Spleen (tissue), 11 donors: ENCODE results near the gene RPA3. TPM values are rescaled to one million over a fixed set of nuclear protein-coding genes. Genes with fewer than 3 reads are reported as not detected.
"Not testable (repeated sequence)": the region's sequence is repeated elsewhere in the genome, so short reads cannot be mapped to it uniquely, and the experiment has no call there.

Experiments used
- DNase-seq: peaks from one replicate; pipeline ENCODE4 v3.0.0-alpha.2; 2020
- H3K27ac ChIP-seq, 8 donors: fragments of 200-600 bp; sonication (generic) in 7 of 8; 1 replicate in 4 of 8; 2 replicates in 4 of 8; pipeline versions ENCODE4 v1.5.0 to v1.8.0; 2016 to 2021; ENCODE audit warnings: inconsistent platforms in 4 of 8, mild to moderate bottlenecking in 4 of 8, moderate library complexity in 1 of 8
- H3K27me3 ChIP-seq, 7 donors: fragments of 200-600 bp; sonication (generic) in 6 of 7; replicated peaks in 1 of 7; 1 replicate in 4 of 7; 2 replicates in 3 of 7; pipeline versions ENCODE4 v1.5.0 to v1.8.0; 2016 to 2021; ENCODE audit warnings: inconsistent platforms in 3 of 7, mild to moderate bottlenecking in 1 of 7
- H3K36me3 ChIP-seq, 6 donors: fragments of 200-600 bp; sonication (generic) in 5 of 6; 1 replicate in 4 of 6; 2 replicates in 2 of 6; pipeline versions ENCODE4 v1.5.0 to v1.8.0; 2016 to 2021; ENCODE audit warnings: inconsistent platforms in 2 of 6
- H3K4me1 ChIP-seq, 6 donors: fragments of 200-600 bp; sonication (generic) in 5 of 6; 1 replicate in 3 of 6; 2 replicates in 3 of 6; pipeline versions ENCODE4 v1.5.0 to v1.8.0; 2016 to 2021; ENCODE audit warnings: inconsistent platforms in 3 of 6
- H3K4me3 ChIP-seq, 8 donors: fragments of 200-600 bp; sonication (generic) in 7 of 8; 1 replicate in 4 of 8; 2 replicates in 4 of 8; pipeline versions ENCODE4 v1.5.0 to v1.8.0; 2016 to 2021; ENCODE audit warnings: inconsistent platforms in 4 of 8, mild to moderate bottlenecking in 4 of 8, moderate library complexity in 2 of 8
- H3K9me3 ChIP-seq, 8 donors: fragments of 200-600 bp; sonication (generic) in 7 of 8; 1 replicate in 4 of 8; 2 replicates in 4 of 8; pipeline versions ENCODE4 v1.5.0 to v1.8.0; 2016 to 2021; ENCODE audit warnings: inconsistent platforms in 4 of 8
- POLR2A ChIP-seq, 3 donors: fragments of 450-650 bp; IDR thresholded peaks; one replicate each; pipeline ENCODE4 v1.5.1; 2017; ENCODE audit warnings: antibody characterized with exemption in 3 of 3, mild to moderate bottlenecking in 1 of 3
- POLR2AphosphoS5 ChIP-seq, 3 donors: sonication (generic); formaldehyde crosslinking; IDR thresholded peaks; one replicate each; pipeline ENCODE4 v1.5.1; 2017; ENCODE audit warnings: antibody characterized with exemption in 3 of 3
- WGBS, 5 donors: extraction: QIAGEN DNeasy Blood & Tissue Kit in 3 of 5; methylation state at CpG; one replicate each; pipeline versions ENCODE4 v1.1.5 to v1.1.7; 2013 to 2018; 5-methylcytosine and 5-hydroxymethylcytosine counted together
- intact Hi-C: fragments of 100-400 bp; cut with DNase I; formaldehyde crosslinking; loops from one replicate; pipeline ENCODE4 v1.15.0; 2023; ENCODE audit warnings: low total_unique reads
- polyA plus RNA-seq, 3 donors: library from polyadenylated mRNA; stranded (reverse); fragments of 200-250 nt; gene quantifications; one replicate each; pipeline ENCODE4 v1.2.1, GENCODE V29; 2013
- total RNA-seq, 7 donors: library from RNA; depleted of rRNA in 3 of 7; stranded (reverse); fragments of >200 nt in 3 of 7; fragmentation: NEBNext Ultra II Directional in 4 of 7; extraction: Animal tissue kit (Norgen Biotek cat#: 25700) in 4 of 7; gene quantifications; one replicate each; pipeline versions ENCODE4 v1.1.0 to v1.2.1, GENCODE V29; 2016 to 2021
- TF ChIP-seq, protein P1 (sequence below), 11 experiments: fragments of 200-600 bp in 7 of 11; fragments of 450-650 bp in 4 of 11; sonication (generic) in 4 of 11; IDR thresholded peaks in 8 of 11; conservative IDR thresholded peaks in 3 of 11; 1 replicate in 7 of 11; 2 replicates in 4 of 11; pipeline versions ENCODE4 v1.4.0 to v1.8.0; 2016 to 2021; ENCODE audit warnings: antibody characterized with exemption in 11 of 11, inconsistent platforms in 4 of 11, mild to moderate bottlenecking in 1 of 11
- donor health status: healthy with polysubstance abuse.
- donor health status: DM: no; HTN: no; CAD: no; lungs with moderate emphysema.
- donor health status: DM: no; HTN: no; CAD: no.
- donor health status: Bipolar disorder and iron deficiency.
- donor health status: healthy.
- donor health status: DM: no; HTN: no; CAD: no.
- donor health status: DM: yes; HTN: yes; CAD: no.

Gene RPA3
- total and polyA plus RNA-seq, 10 donors: 18.0 to 41.8 (median 28.2) TPM

DNA sequence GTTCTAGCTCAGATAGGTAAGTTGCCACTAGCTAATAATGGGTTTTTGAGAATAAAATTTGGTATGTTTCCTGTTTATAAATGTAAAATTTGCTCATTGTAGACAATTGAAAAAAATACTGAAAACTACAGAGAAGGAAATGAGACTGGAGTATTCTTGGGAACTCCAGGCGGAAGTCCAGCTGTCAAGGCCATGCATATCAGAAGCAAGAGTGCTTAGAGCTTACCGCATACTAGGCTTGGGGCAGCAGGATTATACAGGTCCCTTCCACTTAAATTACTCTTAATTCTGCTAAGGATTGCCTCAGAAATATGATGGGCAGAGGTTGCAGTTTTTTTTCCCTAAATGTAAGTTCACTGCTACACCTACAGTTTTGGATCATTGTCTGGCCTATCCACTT lies 51.2 kb downstream of the RPA3 start:
- Histone ChIP-seq H3K27me3 (no peaks in the 10 kb centered on the region), H3K4me3 (no peak overlapping the region), H3K4me1 (peaks cover 4 to 70% (median 35%) of the 10 kb centered on the region in 6 donors), H3K36me3 (no peaks in the 10 kb centered on the region), H3K27ac (peak overlapping the region in 7 of 8 donors; percentile 12 to 65 (median 49)), H3K9me3 (peaks cover 0 to 6% (median 0%) of the 10 kb centered on the region in 8 donors)
- no peak for DNase-seq
- intact Hi-C loops: no loop called here
- 62 to 85% (median 79%) methylated on average over 2 of the region's 2 CpGs for WGBS, 5 donors
- TF ChIP-seq, protein P1, sequence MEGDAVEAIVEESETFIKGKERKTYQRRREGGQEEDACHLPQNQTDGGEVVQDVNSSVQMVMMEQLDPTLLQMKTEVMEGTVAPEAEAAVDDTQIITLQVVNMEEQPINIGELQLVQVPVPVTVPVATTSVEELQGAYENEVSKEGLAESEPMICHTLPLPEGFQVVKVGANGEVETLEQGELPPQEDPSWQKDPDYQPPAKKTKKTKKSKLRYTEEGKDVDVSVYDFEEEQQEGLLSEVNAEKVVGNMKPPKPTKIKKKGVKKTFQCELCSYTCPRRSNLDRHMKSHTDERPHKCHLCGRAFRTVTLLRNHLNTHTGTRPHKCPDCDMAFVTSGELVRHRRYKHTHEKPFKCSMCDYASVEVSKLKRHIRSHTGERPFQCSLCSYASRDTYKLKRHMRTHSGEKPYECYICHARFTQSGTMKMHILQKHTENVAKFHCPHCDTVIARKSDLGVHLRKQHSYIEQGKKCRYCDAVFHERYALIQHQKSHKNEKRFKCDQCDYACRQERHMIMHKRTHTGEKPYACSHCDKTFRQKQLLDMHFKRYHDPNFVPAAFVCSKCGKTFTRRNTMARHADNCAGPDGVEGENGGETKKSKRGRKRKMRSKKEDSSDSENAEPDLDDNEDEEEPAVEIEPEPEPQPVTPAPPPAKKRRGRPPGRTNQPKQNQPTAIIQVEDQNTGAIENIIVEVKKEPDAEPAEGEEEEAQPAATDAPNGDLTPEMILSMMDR (IDR thresholded peaks at IDR 0.05 in 8 of 11, conservative IDR thresholded peaks at IDR 0.05 in 3 of 11): no peak
- TF ChIP-seq POLR2AphosphoS5 (IDR thresholded peaks at IDR 0.05) (no peak), POLR2A (IDR thresholded peaks at IDR 0.05) (no peak)

DNA sequence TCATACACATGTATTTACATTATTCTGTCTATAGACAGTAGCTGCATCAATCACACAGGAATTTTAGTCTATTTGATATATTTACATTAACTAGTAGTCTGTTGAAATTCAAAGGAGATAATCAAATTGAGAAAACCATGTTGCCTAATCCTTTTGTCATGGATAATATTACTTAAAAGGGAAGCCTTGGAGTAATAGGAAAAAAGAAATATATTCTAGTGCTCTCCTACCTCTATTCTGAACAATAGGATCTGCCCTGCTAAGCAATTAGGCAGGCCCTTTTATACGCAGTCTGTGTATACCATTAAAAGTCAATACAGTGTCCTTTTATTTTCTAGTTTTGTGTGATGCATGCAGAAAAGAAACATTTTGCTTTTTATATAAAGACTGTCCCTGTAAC lies 53.4 kb downstream of the RPA3 start:
- intact Hi-C loops: no loop called here
- Histone ChIP-seq H3K4me3 (no peak overlapping the region), H3K9me3 (peaks cover 0 to 3% (median 0%) of the 10 kb centered on the region in 8 donors), H3K27ac (peak overlapping the region in 6 of 8 donors; percentile 17 to 58 (median 43)), H3K36me3 (no peaks in the 10 kb centered on the region), H3K4me1 (peaks cover 4 to 59% (median 29%) of the 10 kb centered on the region in 6 donors), H3K27me3 (no peaks in the 10 kb centered on the region)
- 93 to 98% (median 97%) methylated on average over 1 of the region's 1 CpG for WGBS, 5 donors
- no peak for DNase-seq
- TF ChIP-seq POLR2A (IDR thresholded peaks at IDR 0.05): no peak
- TF ChIP-seq, protein P1 (IDR thresholded peaks at IDR 0.05 in 8 of 11, conservative IDR thresholded peaks at IDR 0.05 in 3 of 11): no peak
- TF ChIP-seq POLR2AphosphoS5 (IDR thresholded peaks at IDR 0.05): no peak

DNA sequence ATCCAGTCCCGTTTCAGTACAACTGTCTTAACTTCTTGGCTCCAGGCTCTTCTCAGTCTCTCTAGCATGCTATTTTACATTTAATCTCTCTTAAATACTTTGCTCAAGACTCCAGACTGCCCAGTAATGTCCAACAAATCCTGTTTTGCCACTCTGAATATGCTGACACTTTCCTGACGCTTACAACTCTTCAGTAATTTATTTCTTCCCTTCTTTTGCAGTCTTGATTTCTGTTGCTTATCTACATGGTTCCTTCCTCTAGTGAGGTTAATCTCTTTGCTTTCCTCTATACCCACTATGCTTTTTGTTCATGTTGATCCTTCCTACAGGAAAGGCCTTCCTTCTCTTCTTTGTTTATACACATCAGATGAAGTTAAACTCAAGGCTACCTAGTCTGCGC lies 54.1 kb downstream of the RPA3 start:
- Histone ChIP-seq H3K27me3 (no peaks in the 10 kb centered on the region), H3K27ac (peak overlapping the region in 7 of 8 donors; percentile 17 to 58 (median 40)), H3K9me3 (peaks cover 0 to 10% (median 6%) of the 10 kb centered on the region in 8 donors), H3K4me3 (no peak overlapping the region), H3K36me3 (no peaks in the 10 kb centered on the region), H3K4me1 (peaks cover 4 to 59% (median 29%) of the 10 kb centered on the region in 6 donors)
- intact Hi-C loops: no loop called here
- TF ChIP-seq POLR2A (IDR thresholded peaks at IDR 0.05): no peak
- TF ChIP-seq, protein P1 (IDR thresholded peaks at IDR 0.05 in 8 of 11, conservative IDR thresholded peaks at IDR 0.05 in 3 of 11): no peak
- TF ChIP-seq POLR2AphosphoS5 (IDR thresholded peaks at IDR 0.05): no peak
- no peak for DNase-seq
- WGBS, 5 donors: 56 to 75% (median 60%) methylated on average over 3 of the region's 3 CpGs

DNA sequence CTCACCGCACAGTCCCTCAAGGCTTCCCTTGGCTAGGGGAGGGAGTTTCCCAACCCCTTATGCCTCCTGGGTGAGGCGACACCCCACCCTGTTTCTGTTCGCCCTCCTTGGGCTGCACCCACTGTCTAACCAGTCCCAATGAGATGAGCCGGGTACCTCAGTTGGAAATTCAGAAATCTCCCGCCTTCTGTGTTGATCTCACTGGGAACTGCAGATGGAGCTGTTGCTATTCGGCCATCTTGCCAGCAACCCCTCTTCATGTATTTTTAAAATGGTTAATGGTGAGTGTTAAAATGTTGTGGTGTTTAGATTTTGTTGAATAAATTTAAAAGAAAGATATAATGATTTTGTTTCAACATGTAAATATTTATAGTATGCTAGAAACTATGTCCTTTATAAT lies 55.9 kb downstream of the RPA3 start:
- no peak for DNase-seq
- no peaks in the 10 kb centered on the region for H3K36me3 ChIP-seq
- intact Hi-C loops: no loop called here
- 89 to 94% (median 91%) methylated on average over 6 of the region's 6 CpGs for WGBS, 5 donors
- H3K4me1 ChIP-seq: peaks cover 0 to 45% (median 20%) of the 10 kb centered on the region in 6 donors
- peaks cover 0 to 25% (median 17%) of the 10 kb centered on the region in 8 donors for H3K9me3 ChIP-seq
- TF ChIP-seq, protein P1 (IDR thresholded peaks at IDR 0.05 in 8 of 11, conservative IDR thresholded peaks at IDR 0.05 in 3 of 11): peak in 5 of 11 experiments; percentile 11 to 25 (median 15)
- no peak for TF ChIP-seq POLR2AphosphoS5 (IDR thresholded peaks at IDR 0.05)
- H3K27ac ChIP-seq: no peak overlapping the region
- H3K27me3 ChIP-seq: no peaks in the 10 kb centered on the region
- no peak overlapping the region for H3K4me3 ChIP-seq

DNA sequence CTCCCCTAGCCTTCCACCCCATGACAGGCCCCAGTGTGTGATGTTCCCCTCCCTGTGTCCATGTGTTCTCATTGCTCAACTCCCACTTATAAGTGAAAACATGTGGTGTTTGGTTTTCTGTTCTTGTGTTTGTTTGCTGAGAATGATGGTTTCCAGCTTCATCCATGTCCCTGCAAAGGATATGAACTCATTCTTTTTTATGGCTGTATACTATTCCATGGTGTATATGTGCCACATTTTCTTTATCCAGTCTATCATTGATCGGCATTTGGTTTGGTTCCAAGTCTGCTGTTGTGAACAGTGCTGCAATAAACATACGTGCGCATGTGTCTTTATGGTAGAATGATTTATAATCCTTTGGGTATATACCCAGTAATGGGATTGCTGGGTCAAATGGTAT lies 61.9 kb downstream of the RPA3 start:
- intact Hi-C loops, H3K36me3 ChIP-seq, H3K4me3 ChIP-seq, H3K27ac ChIP-seq, H3K27me3 ChIP-seq, DNase-seq: not testable (repeated sequence)
- Histone ChIP-seq H3K4me1 (peaks cover 0 to 22% (median 0%) of the 10 kb centered on the region in 6 donors), H3K9me3 (peaks cover 0 to 36% (median 21%) of the 10 kb centered on the region in 8 donors)
- WGBS, 5 donors: 95 to 98% (median 96%) methylated on average over 3 of the region's 3 CpGs
